CD4-positive, alpha-beta T cell treated with Interferon gamma for 1 hour (primary cell): ENCODE results near the gene NUP210.
"Not testable (repeated sequence)": the region's sequence is repeated elsewhere in the genome, so short reads cannot be mapped to it uniquely, and the experiment has no call there.

Experiments
- DNase-seq: peaks from one replicate; pipeline ENCODE4 v3.0.0-alpha.2; 2020

NUP210 gene

GRCh38 chr3:13405614-13406013 lies 14.5 kb downstream of the NUP210 start:
- DNase-seq: no peak

- DNase-seq: no peak
Observed at GRCh38 chr3:13404626-13405452, 15.3 kb downstream of the NUP210 start.

GRCh38 chr3:13403847-13404246 lies 16.3 kb downstream of the NUP210 start:
- no peak for DNase-seq

GRCh38 chr3:13403213-13403819 lies 16.8 kb downstream of the NUP210 start:
- no peak for DNase-seq

GRCh38 chr3:13401149-13401548 lies 19.0 kb downstream of the NUP210 start:
- no peak for DNase-seq

GRCh38 chr3:13400114-13400673 lies 19.9 kb downstream of the NUP210 start:
- no peak for DNase-seq

- DNase-seq: no peak
Observed at GRCh38 chr3:13399603-13400002, 20.5 kb downstream of the NUP210 start.

GRCh38 chr3:13397316-13397715 lies 22.8 kb downstream of the NUP210 start:
- no peak for DNase-seq

GRCh38 chr3:13394363-13394762 lies 25.8 kb downstream of the NUP210 start:
- DNase-seq: no peak

GRCh38 chr3:13393427-13394360 lies 26.4 kb downstream of the NUP210 start:
- DNase-seq: no peak

- peak; percentile 11 for DNase-seq
Observed at GRCh38 chr3:13391308-13391707, 28.8 kb downstream of the NUP210 start.

- DNase-seq: no peak
Observed at GRCh38 chr3:13389378-13389777, 30.7 kb downstream of the NUP210 start.

- DNase-seq: no peak
Observed at GRCh38 chr3:13388816-13389215, 31.3 kb downstream of the NUP210 start.

GRCh38 chr3:13385373-13385965 lies 34.7 kb downstream of the NUP210 start:
- no peak for DNase-seq

GRCh38 chr3:13380971-13381370 lies 39.2 kb downstream of the NUP210 start:
- DNase-seq: no peak

- DNase-seq: no peak
Observed at GRCh38 chr3:13379201-13379830, 40.8 kb downstream of the NUP210 start.

GRCh38 chr3:13378155-13378554 lies 42.0 kb downstream of the NUP210 start:
- no peak for DNase-seq

GRCh38 chr3:13377741-13378140 lies 42.4 kb downstream of the NUP210 start:
- DNase-seq: not testable (repeated sequence)

- DNase-seq: no peak
Observed at GRCh38 chr3:13377021-13377420, 43.1 kb downstream of the NUP210 start.

GRCh38 chr3:13376091-13376490 lies 44.0 kb downstream of the NUP210 start:
- no peak for DNase-seq

GRCh38 chr3:13375464-13375863 lies 44.7 kb downstream of the NUP210 start:
- DNase-seq: no peak

- DNase-seq: no peak
Observed at GRCh38 chr3:13373975-13374586, 46.0 kb downstream of the NUP210 start.
